Panc1 (cell line): Measurements from ENCODE around the gene PGAM5. TPM values are rescaled to one million over a fixed set of nuclear protein-coding genes. Genes with fewer than 3 reads are reported as not detected.
"Not testable (repeated sequence)": the region's sequence is repeated elsewhere in the genome, so short reads cannot be mapped to it uniquely, and the experiment has no call there.

Experiments used
- ATAC-seq: fragments of 200-7000 bp; cut with Tn5 transposase; 2 replicates; pipeline ENCODE4 v1.9.1; 2020; ENCODE audit warnings: mild to moderate bottlenecking, moderate library complexity
- BruUV-seq: library from RNA; stranded (reverse); fragments of 400-500 nt; replicated peaks from 2 replicates; lab custom pipeline; 2021; lab: Mats Ljungman, UMichigan
- CTCF ChIA-PET: fragments of 300-600 bp; sonication (Branson Sonifier 250); formaldehyde crosslinking; loops from one replicate; lab custom pipeline; 2022; ENCODE audit warnings: antibody characterized with exemption; lab: Charles Lee
- POLR2A ChIA-PET: fragments of 300-600 bp; sonication (Branson Sonifier 250); formaldehyde crosslinking; loops from one replicate; lab custom pipeline; 2022; ENCODE audit warnings: antibody characterized with exemption; lab: Charles Lee
- DNase-seq: peaks from one replicate; pipeline ENCODE4 v3.0.0-alpha.2; 2010; ENCODE audit warnings: low read depth, low spot score
- H3K27ac ChIP-seq: 2 replicates; pipeline ENCODE4 v1.5.1; 2011; ENCODE audit warnings: mild to moderate bottlenecking, low read length, inconsistent platforms
- H3K27me3 ChIP-seq: fragments of 200-500 bp; sonication (Bioruptor generic); 2 replicates; pipeline ENCODE4 v1.6.0; 2014; ENCODE audit warnings: low read length, inconsistent platforms; ENCODE audit not compliant: control insufficient read depth, insufficient read depth
- H3K36me3 ChIP-seq: fragments of 200-500 bp; sonication (Bioruptor generic); 2 replicates; pipeline ENCODE4 v1.5.1; 2014; ENCODE audit warnings: inconsistent platforms, mild to moderate bottlenecking, low read length, moderate library complexity; ENCODE audit not compliant: control insufficient read depth, insufficient read depth
- H3K4me1 ChIP-seq: 2 replicates; pipeline ENCODE4 v1.5.1; 2011; ENCODE audit warnings: inconsistent platforms, mild to moderate bottlenecking, low read length, moderate library complexity; ENCODE audit not compliant: control insufficient read depth, insufficient read depth
- H3K4me3 ChIP-seq, 2 experiments: 2 replicates each; pipeline ENCODE4 v1.5.1; 2011 to 2012; ENCODE audit warnings: low read depth in 2 of 2, low read length in 2 of 2, mild to moderate bottlenecking in 2 of 2, inconsistent platforms in 1 of 2, moderate library complexity in 1 of 2
- H3K9me3 ChIP-seq: fragments of 200-500 bp; sonication (Bioruptor generic); 2 replicates; pipeline ENCODE4 v1.5.1; 2014; ENCODE audit warnings: low read depth, mild to moderate bottlenecking, inconsistent platforms, low read length, moderate library complexity; ENCODE audit not compliant: control insufficient read depth, insufficient read depth
- POLR2AphosphoS5 ChIP-seq: IDR thresholded peaks from 2 replicates; pipeline ENCODE4 v1.6.1; 2012; ENCODE audit warnings: mild to moderate bottlenecking, low read depth, low read length, moderate library complexity
- SIN3A ChIP-seq: IDR thresholded peaks from 2 replicates; pipeline ENCODE4 v1.6.1; 2012; ENCODE audit warnings: low read depth, mild to moderate bottlenecking, low read length, moderate library complexity, borderline replicate concordance; ENCODE audit not compliant: insufficient read depth
- TCF7L2 ChIP-seq: IDR thresholded peaks from 2 replicates; pipeline ENCODE4 v1.6.1; 2011; ENCODE audit warnings: mild to moderate bottlenecking, low read depth, low read length, inconsistent platforms
- in situ Hi-C: cut with HindIII; loops from 2 replicates; pipeline ENCODE4 v1.10.0; 2016; ENCODE audit warnings: low sequenced_read_pairs, low pct_unique_long_range_greater_than_20kb
- intact Hi-C: fragments of 100-400 bp; cut with micrococcal nuclease; formaldehyde crosslinking; loops from one replicate; pipeline ENCODE4 v1.10.0; 2022; ENCODE audit not compliant: unreplicated experiment
- total RNA-seq: library from RNA; stranded (reverse); gene quantifications from one replicate; pipeline ENCODE4 v1.2.1, GENCODE V29; 2021; ENCODE audit not compliant: unreplicated experiment
- TF ChIP-seq, protein P1 (sequence below), 2 experiments: IDR thresholded peaks; 2 replicates each; pipeline ENCODE4 v1.6.1; 2011 to 2012; ENCODE audit warnings: low read depth in 2 of 2, control low read depth in 1 of 2, low read length in 1 of 2, mild to moderate bottlenecking in 1 of 2, moderate library complexity in 1 of 2; ENCODE audit not compliant: insufficient read depth in 1 of 2
- TF ChIP-seq, protein P2 (sequence below): fragments of 450-650 bp; IDR thresholded peaks from 2 replicates; pipeline ENCODE4 v1.5.1; 2017; ENCODE audit warnings: mild to moderate bottlenecking

The PGAM5 gene
- total RNA-seq, 1 experiment from 2014 or later: 116 TPM

DNA sequence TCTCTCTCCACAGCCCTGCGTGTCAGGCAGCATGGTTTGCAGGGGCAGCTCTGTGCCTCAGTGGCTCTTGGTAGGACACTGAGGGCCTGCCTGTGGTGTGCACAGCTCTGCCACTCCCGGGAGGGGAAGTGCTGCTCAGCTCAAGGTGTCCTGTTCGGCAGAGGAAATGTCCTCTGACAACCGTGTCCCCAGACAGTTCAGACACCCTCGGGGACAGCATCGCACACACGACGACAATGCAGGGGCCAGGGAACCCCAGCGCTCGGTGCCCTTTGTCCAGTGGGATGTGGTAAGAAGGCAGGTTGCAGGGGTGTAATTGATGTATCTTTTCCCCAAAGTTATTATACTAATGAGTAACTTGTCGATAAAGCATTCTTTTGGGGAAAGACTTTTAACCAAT lies 36.8 kb downstream of the PGAM5 start:
- Histone ChIP-seq H3K27ac (no peak overlapping the region), H3K9me3 (no peaks in the 10 kb centered on the region), H3K4me3 (no peak overlapping the region), H3K36me3 (peaks cover 35% of the 10 kb centered on the region), H3K27me3 (no peaks in the 10 kb centered on the region), H3K4me1 (no peaks in the 10 kb centered on the region)
- intact Hi-C loops: no loop called here
- CTCF ChIA-PET: no interaction called here
- BruUV-seq: no TSS peak
- in situ Hi-C loops: no loop called here
- no peak for DNase-seq
- no peak for TF ChIP-seq TCF7L2
- TF ChIP-seq POLR2AphosphoS5: no peak
- TF ChIP-seq, protein P1, sequence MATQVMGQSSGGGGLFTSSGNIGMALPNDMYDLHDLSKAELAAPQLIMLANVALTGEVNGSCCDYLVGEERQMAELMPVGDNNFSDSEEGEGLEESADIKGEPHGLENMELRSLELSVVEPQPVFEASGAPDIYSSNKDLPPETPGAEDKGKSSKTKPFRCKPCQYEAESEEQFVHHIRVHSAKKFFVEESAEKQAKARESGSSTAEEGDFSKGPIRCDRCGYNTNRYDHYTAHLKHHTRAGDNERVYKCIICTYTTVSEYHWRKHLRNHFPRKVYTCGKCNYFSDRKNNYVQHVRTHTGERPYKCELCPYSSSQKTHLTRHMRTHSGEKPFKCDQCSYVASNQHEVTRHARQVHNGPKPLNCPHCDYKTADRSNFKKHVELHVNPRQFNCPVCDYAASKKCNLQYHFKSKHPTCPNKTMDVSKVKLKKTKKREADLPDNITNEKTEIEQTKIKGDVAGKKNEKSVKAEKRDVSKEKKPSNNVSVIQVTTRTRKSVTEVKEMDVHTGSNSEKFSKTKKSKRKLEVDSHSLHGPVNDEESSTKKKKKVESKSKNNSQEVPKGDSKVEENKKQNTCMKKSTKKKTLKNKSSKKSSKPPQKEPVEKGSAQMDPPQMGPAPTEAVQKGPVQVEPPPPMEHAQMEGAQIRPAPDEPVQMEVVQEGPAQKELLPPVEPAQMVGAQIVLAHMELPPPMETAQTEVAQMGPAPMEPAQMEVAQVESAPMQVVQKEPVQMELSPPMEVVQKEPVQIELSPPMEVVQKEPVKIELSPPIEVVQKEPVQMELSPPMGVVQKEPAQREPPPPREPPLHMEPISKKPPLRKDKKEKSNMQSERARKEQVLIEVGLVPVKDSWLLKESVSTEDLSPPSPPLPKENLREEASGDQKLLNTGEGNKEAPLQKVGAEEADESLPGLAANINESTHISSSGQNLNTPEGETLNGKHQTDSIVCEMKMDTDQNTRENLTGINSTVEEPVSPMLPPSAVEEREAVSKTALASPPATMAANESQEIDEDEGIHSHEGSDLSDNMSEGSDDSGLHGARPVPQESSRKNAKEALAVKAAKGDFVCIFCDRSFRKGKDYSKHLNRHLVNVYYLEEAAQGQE (IDR thresholded peaks at IDR 0.05; ENCODE audit: insufficient read depth in 1 of 2, low read depth in 2 of 2, low read length in 1 of 2): no peak
- TF ChIP-seq, protein P2, sequence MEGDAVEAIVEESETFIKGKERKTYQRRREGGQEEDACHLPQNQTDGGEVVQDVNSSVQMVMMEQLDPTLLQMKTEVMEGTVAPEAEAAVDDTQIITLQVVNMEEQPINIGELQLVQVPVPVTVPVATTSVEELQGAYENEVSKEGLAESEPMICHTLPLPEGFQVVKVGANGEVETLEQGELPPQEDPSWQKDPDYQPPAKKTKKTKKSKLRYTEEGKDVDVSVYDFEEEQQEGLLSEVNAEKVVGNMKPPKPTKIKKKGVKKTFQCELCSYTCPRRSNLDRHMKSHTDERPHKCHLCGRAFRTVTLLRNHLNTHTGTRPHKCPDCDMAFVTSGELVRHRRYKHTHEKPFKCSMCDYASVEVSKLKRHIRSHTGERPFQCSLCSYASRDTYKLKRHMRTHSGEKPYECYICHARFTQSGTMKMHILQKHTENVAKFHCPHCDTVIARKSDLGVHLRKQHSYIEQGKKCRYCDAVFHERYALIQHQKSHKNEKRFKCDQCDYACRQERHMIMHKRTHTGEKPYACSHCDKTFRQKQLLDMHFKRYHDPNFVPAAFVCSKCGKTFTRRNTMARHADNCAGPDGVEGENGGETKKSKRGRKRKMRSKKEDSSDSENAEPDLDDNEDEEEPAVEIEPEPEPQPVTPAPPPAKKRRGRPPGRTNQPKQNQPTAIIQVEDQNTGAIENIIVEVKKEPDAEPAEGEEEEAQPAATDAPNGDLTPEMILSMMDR: no peak
- no peak for TF ChIP-seq SIN3A
- POLR2A ChIA-PET: no interaction called here
- ATAC-seq: no peak

DNA sequence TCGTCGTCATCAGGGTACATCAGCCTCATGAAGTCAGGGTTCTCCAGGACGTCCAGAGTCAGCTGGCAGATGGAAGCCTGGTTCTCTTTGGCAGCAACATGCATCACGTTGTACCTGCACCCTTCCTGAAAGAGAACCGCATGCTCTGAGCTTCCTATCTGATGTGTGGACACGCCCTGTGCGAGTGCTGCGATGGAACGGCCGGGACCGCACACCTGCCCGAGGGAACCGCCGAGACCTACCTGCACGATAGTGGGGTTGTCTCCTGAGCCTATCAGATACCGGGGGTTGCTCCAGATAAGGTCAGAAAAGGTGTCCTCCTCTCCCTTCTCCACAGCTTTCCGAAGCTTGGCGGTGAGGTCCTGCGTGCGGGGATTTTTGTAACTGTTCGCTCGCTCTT lies 37.3 kb downstream of the PGAM5 start:
- intact Hi-C loops: no loop called here
- Histone ChIP-seq H3K27ac (no peak overlapping the region), H3K27me3 (no peaks in the 10 kb centered on the region), H3K36me3 (peaks cover 33% of the 10 kb centered on the region), H3K4me1 (no peaks in the 10 kb centered on the region), H3K4me3 (no peak overlapping the region), H3K9me3 (no peaks in the 10 kb centered on the region)
- TF ChIP-seq TCF7L2 (no peak), POLR2AphosphoS5 (no peak)
- no peak for ATAC-seq
- BruUV-seq: no TSS peak
- ChIA-PET POLR2A (no interaction called here), CTCF (no interaction called here)
- in situ Hi-C loops: no loop called here
- no peak for DNase-seq

DNA sequence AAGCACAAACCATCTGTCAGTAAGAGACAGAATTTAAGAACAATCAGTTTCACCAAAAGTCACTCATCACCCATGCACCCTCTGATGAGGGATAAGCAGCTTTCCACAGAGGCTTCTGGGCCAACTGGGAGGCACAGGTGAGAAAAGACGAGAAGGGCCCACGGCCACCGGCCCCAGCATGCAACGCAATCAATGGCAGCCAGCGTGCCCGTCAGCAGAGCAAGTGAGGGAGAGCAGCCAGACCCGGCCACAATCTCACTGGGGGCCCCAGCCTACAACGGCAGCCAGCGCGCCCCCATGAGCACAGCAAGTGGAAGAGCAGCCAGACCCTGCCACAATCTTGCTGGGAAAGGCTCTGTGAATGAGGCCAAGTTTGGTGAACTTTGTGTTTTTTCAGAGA lies 37.7 kb downstream of the PGAM5 start:
- ATAC-seq (no peak), DNase-seq (no peak)
- TF ChIP-seq, protein P1 (IDR thresholded peaks at IDR 0.05; ENCODE audit: insufficient read depth in 1 of 2, low read depth in 2 of 2, low read length in 1 of 2): no peak
- TF ChIP-seq TCF7L2: no peak
- no peak overlapping the region for H3K4me3 ChIP-seq
- H3K27me3 ChIP-seq: no peaks in the 10 kb centered on the region
- CTCF ChIA-PET: no interaction called here
- POLR2A ChIA-PET: no interaction called here
- BruUV-seq: no TSS peak
- in situ Hi-C loops: no loop called here
- intact Hi-C loops: no loop called here
- H3K9me3 ChIP-seq: no peaks in the 10 kb centered on the region
- peaks cover 30% of the 10 kb centered on the region for H3K36me3 ChIP-seq
- H3K27ac ChIP-seq: no peak overlapping the region
- no peaks in the 10 kb centered on the region for H3K4me1 ChIP-seq

DNA sequence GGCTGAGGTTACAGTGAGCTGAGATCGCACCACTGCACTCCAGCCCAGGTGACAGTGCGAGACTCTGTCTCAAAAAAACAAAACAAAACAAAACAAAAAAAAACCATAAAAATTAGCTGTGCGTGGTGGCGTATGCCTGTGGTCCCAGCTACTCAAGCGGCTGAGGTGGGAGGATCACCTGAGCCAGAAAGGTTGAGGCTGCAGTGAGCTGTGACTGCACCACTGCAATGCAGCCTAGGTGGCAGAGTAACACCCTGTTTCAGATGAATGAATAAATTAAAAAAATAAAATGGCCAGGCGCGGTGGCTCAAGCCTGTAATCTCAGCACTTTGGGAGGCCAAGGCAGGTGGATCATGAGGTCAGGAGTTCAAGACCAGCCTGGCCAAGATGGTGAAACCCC lies 43.0 kb downstream of the PGAM5 start:
- CTCF ChIA-PET, POLR2A ChIA-PET, BruUV-seq, DNase-seq, H3K27ac ChIP-seq, ATAC-seq, in situ Hi-C loops, H3K9me3 ChIP-seq, H3K4me1 ChIP-seq, H3K27me3 ChIP-seq, intact Hi-C loops, H3K4me3 ChIP-seq: not testable (repeated sequence)
- peaks cover 28% of the 10 kb centered on the region for H3K36me3 ChIP-seq
